HG03575 (cell line): ENCODE data around the gene KRT86.
"Not testable (repeated sequence)": the region's sequence is repeated elsewhere in the genome, so short reads cannot be mapped to it uniquely, and the experiment has no call there.

Experiments
- ATAC-seq: cut with Tn5 transposase; IDR thresholded peaks from one replicate; pipeline ENCODE4 v1.9.1; 2021; ENCODE audit not compliant: unreplicated experiment, insufficient number of reproducible peaks, low FRiP score; ENCODE audit errors: extremely low read depth

KRT86 gene

GRCh38 chr12:52304941-52305411 lies 30.5 kb downstream of the KRT86 start:
- ATAC-seq, result not testable (repeated sequence)

- ATAC-seq, result no peak
Observed at GRCh38 chr12:52305921-52306705, 31.7 kb downstream of the KRT86 start.

DNA sequence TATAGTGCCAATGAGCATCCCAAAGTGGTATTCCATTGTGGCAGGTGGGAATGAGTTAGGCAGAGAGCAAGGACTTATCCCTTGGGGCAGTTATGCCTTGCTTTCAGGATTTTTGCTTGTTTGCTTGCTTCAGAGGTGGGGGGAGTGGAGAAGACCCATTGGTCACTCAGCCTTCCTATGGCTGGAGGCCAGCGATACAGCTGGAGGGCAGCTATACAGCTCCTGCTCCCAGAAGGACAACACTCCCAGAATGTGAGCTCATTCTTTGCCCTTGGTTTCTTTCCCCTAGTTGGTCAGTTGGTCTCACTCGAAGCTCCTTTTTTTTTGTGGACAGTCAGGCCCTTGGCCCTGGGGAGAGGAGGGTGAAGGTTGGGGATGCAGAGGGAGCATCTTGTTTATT lies 32.3 kb downstream of the KRT86 start:
- ATAC-seq, result no peak

- ATAC-seq, result no peak
Observed at GRCh38 chr12:52307836-52308805, 33.7 kb downstream of the KRT86 start.

DNA sequence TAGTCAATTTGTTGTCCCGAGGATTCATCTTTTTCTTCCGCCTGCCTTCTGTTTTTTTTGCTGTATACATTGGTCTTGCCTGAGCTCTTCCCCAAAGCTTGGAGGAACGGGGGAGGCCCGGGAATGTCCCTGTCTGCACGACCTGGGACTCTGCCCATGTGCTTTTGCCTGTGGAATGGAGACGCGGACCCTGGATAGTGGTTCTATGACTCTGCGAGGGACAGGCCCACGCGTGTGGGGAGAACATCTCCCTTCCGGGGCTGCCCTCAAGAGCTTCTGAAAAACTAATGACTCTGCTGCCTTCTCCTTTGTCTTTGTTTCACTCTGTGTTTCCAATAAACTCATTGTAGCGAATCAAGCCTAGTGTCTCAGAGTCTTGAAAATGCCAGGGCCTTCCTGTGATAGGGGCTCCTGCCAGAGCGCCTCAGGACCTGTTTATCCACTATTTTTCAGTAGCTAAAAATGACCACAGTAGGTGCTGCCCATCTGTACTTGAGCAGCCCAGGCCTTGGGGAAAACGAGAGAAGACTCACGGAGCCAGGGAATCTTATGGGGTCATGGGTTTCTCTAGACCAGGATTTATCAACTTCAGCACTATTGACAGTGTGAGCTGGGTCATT lies 34.5 kb downstream of the KRT86 start:
- no peak for ATAC-seq

DNA sequence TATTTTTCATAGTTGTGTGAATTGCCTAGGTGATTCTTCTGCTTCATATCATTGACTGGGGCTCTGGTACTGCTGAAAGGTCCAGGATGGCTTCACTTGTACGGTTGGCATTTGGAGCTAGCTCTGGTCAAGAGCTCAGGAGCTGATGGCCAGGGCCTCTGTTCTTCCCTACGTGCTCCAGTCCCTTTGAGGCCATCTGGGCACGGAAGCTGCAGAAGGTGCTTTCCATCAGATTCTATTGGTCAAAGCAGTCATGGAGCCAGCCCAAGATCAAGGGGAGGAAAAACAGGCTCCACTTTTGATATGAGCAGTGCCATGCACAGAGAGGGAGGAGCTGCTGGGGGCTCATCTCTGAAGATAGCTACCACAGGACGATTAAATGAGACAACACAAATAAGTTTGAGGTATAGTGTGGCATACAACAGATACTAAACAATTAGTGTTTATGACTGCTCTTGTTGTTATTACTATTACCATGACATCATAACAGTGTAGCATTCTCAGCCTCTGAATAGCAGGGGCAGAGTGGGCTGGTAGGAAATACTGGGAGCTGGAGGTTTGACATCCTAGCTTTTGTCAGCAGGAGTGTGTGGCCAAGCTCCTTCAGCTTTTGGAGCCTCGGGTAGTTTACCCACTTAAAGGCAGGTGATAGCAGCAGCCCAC lies 36.3 kb downstream of the KRT86 start:
- ATAC-seq, result no peak

DNA sequence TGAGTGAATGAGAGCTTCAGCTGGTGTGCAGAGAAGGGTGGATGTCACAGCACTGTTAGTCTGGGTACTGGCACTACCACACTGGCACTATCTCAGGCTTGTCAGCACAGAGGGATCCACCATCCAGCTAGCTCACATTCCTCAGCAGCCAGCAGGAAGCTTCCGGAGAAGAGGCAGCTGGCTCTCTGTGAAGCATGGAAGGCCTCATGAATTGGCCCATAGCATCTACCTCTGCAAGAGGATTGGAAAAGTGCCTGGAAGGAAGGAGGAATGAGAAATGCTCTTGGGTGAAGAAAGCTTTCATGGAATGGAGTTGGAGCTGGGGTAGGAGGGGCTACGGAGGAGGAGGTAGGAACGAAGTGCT lies 36.8 kb downstream of the KRT86 start:
- no peak for ATAC-seq

DNA sequence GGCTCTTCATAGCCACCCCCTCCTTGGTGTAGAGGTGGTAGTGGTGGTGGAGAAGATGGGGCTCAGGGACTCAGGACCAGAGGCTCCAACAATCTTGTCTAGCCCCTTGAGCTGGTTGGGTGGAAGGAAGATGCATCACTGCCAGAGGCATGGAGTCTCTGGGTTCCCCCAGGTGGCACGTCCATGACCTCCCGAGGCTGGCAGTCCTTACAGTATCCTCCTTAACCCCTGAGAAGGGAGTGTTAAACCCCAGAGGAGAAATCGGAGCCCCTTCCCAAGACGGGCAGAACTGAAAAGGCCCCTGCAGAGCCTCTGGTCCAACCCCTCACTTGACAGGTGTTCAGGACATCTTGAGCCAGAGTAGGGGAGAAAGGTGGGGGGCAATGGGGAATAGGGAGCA lies 37.6 kb downstream of the KRT86 start:
- no peak for ATAC-seq

GRCh38 chr12:52313461-52313860 lies 39.0 kb downstream of the KRT86 start:
- ATAC-seq, result no peak

GRCh38 chr12:52313926-52314325 lies 39.5 kb downstream of the KRT86 start:
- no peak for ATAC-seq

DNA sequence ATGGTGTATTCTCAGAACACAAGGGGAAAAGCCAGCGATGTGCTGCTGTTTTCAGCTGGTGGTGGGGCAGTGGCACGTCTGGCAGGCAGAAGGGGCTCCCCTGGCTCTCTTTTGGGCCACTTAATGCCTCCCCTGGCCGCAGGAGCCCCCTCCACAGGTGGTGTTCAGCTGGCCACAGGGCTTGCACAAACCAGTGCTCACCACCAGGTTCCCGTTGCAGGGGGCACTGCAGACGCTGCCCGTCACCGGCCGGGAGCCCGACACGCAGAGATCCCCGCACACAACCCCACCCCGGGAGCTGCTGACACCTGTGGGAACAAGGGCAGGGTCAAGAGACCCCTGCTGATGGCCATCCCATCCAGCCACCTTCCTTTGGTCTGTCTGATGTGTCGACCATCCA lies 40.1 kb downstream of the KRT86 start:
- ATAC-seq, result no peak

GRCh38 chr12:52315721-52316120 lies 41.3 kb downstream of the KRT86 start:
- ATAC-seq, result not testable (repeated sequence)

- ATAC-seq, result no peak
Observed at GRCh38 chr12:52316290-52316689, 41.8 kb downstream of the KRT86 start.

DNA sequence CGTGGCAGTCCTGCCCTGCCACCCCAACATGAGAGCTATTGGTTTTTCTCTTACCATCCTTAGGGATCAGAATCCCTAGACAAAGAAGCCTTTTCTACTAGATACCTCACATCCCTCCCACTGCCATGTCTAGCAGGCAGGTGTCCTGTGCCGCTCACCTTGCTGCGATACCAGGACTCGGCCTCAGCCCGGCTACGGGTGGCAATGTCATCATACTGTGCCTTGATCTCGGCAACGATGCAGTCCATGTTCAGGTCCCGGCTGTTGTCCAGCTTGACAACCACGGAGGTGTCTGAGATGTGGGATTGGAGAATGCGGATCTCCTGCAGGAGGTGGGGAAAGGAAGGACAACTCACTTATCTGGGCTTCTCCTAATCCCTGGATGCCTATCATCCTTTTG lies 42.3 kb downstream of the KRT86 start:
- ATAC-seq, result no peak

DNA sequence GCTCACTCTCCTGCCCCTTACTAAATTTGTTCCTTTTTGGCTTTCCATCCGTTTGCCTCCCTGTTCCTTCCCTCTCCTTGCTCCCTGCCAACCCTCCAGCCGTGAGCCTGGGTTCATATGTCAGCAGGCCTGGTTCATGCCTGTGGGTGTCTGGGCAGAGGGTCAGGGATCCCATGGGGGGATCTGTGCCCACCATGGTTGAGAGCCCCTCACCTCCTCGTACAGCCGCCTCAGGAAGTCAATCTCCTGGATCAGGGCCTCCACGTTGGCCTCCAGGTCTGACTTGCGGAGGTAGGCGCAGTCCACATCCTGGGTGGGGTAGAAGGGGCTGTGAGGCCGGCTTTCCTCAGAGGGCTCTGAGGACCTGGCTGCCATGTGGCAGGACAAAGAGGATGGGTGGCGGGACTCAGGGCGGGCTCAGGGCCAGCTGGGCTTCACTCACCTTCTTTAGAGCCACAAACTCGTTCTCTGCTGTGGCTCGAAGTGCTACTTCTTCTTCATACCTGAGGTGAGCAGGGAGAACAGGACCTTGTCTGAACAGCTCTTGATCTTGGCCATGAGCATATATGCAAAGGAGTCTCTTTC lies 43.1 kb downstream of the KRT86 start:
- ATAC-seq, result no peak

- no peak for ATAC-seq
Observed at GRCh38 chr12:52318241-52318990, 44.0 kb downstream of the KRT86 start.

DNA sequence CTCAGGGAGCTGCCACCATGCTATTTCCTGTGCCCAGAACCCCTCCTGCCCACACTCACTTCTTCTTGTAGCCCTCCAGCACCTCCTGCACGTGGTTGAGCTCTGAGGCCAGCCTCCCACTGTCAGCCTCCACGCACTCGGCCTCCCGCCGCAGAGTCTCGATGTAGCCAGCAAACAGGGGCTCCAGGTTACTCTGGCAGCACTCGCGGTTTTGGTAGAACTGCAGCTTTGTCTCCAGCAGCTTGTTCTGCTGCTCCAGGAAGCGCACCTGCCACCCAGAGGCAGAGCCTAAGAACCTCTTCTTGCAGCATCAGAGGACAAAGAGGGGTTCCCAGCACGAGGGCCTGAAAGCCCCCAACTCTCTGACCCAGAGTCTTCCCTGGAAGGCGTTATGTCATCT lies 44.7 kb downstream of the KRT86 start:
- no peak for ATAC-seq

- no peak for ATAC-seq
Observed at GRCh38 chr12:52320784-52321400, 46.4 kb downstream of the KRT86 start, which contains the start of gene KRT83. Gene KRT83 (minus strand): TSS chr12:52321398. CDS start chr12:52321335, 63 bp downstream.
